ENCODE results near the gene TMEM182.
A peak's percentile ranks its signal among the peaks of the same experiment; 100 is the strongest.

TMEM182 gene

GRCh38 chr2:102761763-102762162, at the start of gene TMEM182:
Gene TMEM182, plus strand, starts transcription at chr2:102762031. Its CDS starts 187 bp downstream, at chr2:102762218.
- Histone ChIP-seq H3K36me3 (ENCODE audit: control insufficient read depth in 1 of 2, insufficient read depth in 2 of 2, low read length in 2 of 2) (no peaks in the 10 kb centered on the region), H3K4me1 (ENCODE audit: control insufficient read depth in 1 of 2, insufficient read depth in 2 of 2, low read length in 2 of 2) (peaks cover 0 to 6% of the 10 kb centered on the region in 2 donors), H3K27ac (ENCODE audit: low read length) (no peak within 1 kb of the TSS), H3K4me3 (ENCODE audit: low read depth in 1 of 2, low read length in 2 of 2) (no peak within 1 kb of the TSS), H3K9me3 (ENCODE audit: control insufficient read depth in 1 of 2, low read length in 2 of 2) (no peaks in the 10 kb centered on the region), H3K27me3 (ENCODE audit: low read depth, low read length) (no peaks in the 10 kb centered on the region)

- H3K36me3 ChIP-seq (ENCODE audit: control insufficient read depth in 1 of 2, insufficient read depth in 2 of 2, low read length in 2 of 2) = peaks cover 27 to 48% of the 10 kb centered on the region in 2 donors
Measured at GRCh38 chr2:102717308-102718018, 44.4 kb upstream of the TMEM182 start.

DNA sequence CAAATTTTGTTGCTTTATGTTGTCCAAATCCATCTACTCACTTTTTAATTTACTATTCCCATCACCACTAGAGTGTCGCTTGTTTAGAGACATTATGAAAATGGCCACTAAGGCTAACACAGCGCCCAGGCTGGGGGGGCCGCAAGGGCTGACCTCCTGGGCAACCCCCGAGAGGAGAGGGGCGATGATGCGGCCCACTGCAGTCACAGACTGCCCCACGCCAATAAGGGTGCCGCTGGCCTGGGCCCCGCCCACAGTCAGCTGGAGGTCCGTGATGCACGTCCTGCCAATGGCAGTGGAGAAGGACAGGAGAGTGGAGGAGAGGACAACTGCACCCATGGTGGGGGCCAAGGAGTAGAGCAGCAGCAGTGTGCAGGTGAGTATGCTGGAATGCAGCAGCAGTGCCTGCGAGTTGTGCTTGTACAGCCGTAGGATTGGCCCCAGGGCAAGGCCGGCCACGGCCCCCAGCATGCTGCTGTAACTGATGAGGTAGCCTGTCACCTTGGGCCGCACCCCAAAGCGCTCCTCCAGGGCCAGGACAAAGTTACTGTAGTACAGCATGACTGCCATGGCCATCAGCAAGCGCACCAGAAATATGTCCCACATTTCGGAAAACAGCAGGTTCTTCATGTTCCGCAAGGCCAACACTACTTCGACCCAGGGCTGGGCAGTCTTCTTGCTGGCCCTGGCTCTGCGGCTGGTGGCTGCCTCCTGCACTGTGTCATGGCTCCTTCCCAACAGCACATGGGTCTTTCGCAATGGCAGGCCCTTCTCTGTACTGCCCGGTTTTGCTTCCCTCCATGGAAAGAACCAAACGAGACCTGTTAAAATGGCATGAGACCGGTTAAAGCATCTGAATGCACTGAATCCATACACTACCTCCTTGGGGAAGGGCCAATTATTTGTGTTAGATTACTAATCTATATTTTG, 43.2 kb upstream of the TMEM182 start:
- H3K27ac ChIP-seq (ENCODE audit: low read length) = no peak overlapping the region
- H3K27me3 ChIP-seq (ENCODE audit: low read depth, low read length) = no peaks in the 10 kb centered on the region
- H3K36me3 ChIP-seq (ENCODE audit: control insufficient read depth in 1 of 2, insufficient read depth in 2 of 2, low read length in 2 of 2) = peaks cover 31 to 58% of the 10 kb centered on the region in 2 donors
- H3K9me3 ChIP-seq (ENCODE audit: control insufficient read depth in 1 of 2, low read length in 2 of 2) = no peaks in the 10 kb centered on the region
- H3K4me1 ChIP-seq (ENCODE audit: control insufficient read depth in 1 of 2, insufficient read depth in 2 of 2, low read length in 2 of 2) = no peaks in the 10 kb centered on the region
- no peak overlapping the region for H3K4me3 ChIP-seq (ENCODE audit: low read depth in 1 of 2, low read length in 2 of 2)

More at GRCh38 chr2:102717308-102718018, 44.4 kb upstream of the TMEM182 start:
- H3K27me3 ChIP-seq (ENCODE audit: low read depth, low read length) = no peaks in the 10 kb centered on the region
- H3K9me3 ChIP-seq (ENCODE audit: control insufficient read depth in 1 of 2, low read length in 2 of 2) = no peaks in the 10 kb centered on the region
- no peak overlapping the region for H3K27ac ChIP-seq (ENCODE audit: low read length)
- H3K4me3 ChIP-seq (ENCODE audit: low read depth in 1 of 2, low read length in 2 of 2) = no peak overlapping the region
- H3K4me1 ChIP-seq (ENCODE audit: control insufficient read depth in 1 of 2, insufficient read depth in 2 of 2, low read length in 2 of 2) = no peaks in the 10 kb centered on the region

DNA sequence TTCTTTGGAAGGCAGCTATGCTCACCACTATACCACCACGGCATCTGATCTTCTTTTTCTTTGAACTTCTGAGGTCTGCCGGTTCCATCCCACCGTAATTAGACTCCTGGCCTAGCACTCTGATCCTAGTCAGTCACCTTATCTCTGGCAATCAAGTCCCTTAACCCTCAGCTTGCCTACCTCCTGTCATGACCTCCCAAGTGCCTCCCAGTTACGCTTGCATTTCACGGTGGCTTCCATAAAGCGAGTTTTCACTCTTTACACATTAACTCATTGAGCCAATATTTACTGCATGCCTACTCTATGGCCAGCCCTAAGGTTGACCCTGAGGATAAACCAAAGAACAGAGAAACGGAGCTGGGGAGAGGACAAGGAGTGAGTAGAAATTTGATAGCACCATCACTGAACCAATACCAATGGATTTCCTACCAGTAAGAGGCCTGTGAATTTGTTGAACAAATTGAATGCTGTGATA, 37.8 kb upstream of the TMEM182 start:
- H3K27me3 ChIP-seq (ENCODE audit: low read depth, low read length) = no peaks in the 10 kb centered on the region
- H3K4me3 ChIP-seq (ENCODE audit: low read depth in 1 of 2, low read length in 2 of 2) = no peak overlapping the region
- H3K9me3 ChIP-seq (ENCODE audit: control insufficient read depth in 1 of 2, low read length in 2 of 2) = no peaks in the 10 kb centered on the region
- H3K4me1 ChIP-seq (ENCODE audit: control insufficient read depth in 1 of 2, insufficient read depth in 2 of 2, low read length in 2 of 2) = no peaks in the 10 kb centered on the region
- peaks cover 41 to 58% of the 10 kb centered on the region in 2 donors for H3K36me3 ChIP-seq (ENCODE audit: control insufficient read depth in 1 of 2, insufficient read depth in 2 of 2, low read length in 2 of 2)
- H3K27ac ChIP-seq (ENCODE audit: low read length) = no peak overlapping the region

DNA sequence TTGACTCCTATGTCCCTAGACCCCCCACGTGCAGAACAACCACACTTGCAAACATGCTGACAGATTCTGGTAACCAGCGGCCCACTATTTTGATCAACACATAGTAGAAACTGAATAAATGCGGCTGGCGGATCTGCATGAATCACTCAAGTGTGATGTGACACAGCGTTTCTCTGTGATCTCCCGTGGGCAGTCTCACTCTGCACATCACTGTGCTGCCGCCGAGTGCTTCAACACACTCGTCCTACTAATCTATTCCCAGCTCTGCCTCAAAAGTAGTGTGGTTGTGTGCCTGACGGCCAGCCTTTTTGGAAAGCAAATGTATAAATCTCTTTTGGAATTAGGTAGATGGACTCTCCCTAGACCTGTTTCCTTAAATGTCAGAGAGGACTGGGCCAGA, 37.3 kb upstream of the TMEM182 start:
- H3K27ac ChIP-seq (ENCODE audit: low read length) = no peak overlapping the region
- no peaks in the 10 kb centered on the region for H3K9me3 ChIP-seq (ENCODE audit: control insufficient read depth in 1 of 2, low read length in 2 of 2)
- H3K27me3 ChIP-seq (ENCODE audit: low read depth, low read length) = no peaks in the 10 kb centered on the region
- H3K36me3 ChIP-seq (ENCODE audit: control insufficient read depth in 1 of 2, insufficient read depth in 2 of 2, low read length in 2 of 2) = peaks cover 41 to 56% of the 10 kb centered on the region in 2 donors
- no peaks in the 10 kb centered on the region for H3K4me1 ChIP-seq (ENCODE audit: control insufficient read depth in 1 of 2, insufficient read depth in 2 of 2, low read length in 2 of 2)
- H3K4me3 ChIP-seq (ENCODE audit: low read depth in 1 of 2, low read length in 2 of 2) = no peak overlapping the region

GRCh38 chr2:102726128-102727087, 35.4 kb upstream of the TMEM182 start:
- H3K27me3 ChIP-seq (ENCODE audit: low read depth, low read length) = no peaks in the 10 kb centered on the region
- H3K27ac ChIP-seq (ENCODE audit: low read length) = no peak overlapping the region
- no peaks in the 10 kb centered on the region for H3K9me3 ChIP-seq (ENCODE audit: control insufficient read depth in 1 of 2, low read length in 2 of 2)
- H3K4me1 ChIP-seq (ENCODE audit: control insufficient read depth in 1 of 2, insufficient read depth in 2 of 2, low read length in 2 of 2) = no peaks in the 10 kb centered on the region
- no peak overlapping the region for H3K4me3 ChIP-seq (ENCODE audit: low read depth in 1 of 2, low read length in 2 of 2)
- H3K36me3 ChIP-seq (ENCODE audit: control insufficient read depth in 1 of 2, insufficient read depth in 2 of 2, low read length in 2 of 2) = peaks cover 29 to 44% of the 10 kb centered on the region in 2 donors

DNA sequence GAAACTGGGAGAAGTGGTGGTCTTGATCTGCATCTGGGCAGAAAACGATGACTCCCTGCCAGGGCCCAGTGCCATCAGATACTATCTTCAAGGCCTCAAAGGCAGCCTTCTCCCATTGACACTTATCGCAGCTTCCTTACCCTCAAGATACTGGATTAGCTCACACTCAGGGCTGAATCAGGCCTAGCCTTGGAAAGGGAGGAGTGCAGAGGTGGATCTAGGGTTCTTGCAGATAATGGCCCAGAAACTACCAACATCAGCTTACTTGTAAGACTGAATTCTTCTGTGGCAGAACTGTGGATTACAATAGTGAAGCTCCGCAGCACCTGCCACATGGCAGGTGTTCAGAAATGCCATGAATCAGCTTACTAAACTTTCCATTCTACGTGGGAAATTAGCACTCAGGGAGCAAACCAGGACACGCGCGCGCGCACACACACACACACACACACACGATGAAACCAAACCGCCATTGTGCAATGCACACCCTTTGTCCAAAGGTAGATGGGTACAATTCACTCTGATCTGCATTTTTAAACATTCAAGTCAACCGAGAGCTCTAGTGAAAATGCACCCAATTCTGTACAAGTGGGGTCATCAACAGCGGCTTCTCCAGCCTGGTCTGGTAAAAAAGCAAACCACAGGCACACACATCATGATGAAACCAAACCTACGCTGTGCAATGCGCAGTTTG, 26.3 kb upstream of the TMEM182 start:
- peaks cover 10 to 14% of the 10 kb centered on the region in 2 donors for H3K36me3 ChIP-seq (ENCODE audit: control insufficient read depth in 1 of 2, insufficient read depth in 2 of 2, low read length in 2 of 2)
- peaks cover 0 to 9% of the 10 kb centered on the region in 2 donors for H3K4me1 ChIP-seq (ENCODE audit: control insufficient read depth in 1 of 2, insufficient read depth in 2 of 2, low read length in 2 of 2)
- H3K27ac ChIP-seq (ENCODE audit: low read length) = peak overlapping the region; percentile 75
- no peaks in the 10 kb centered on the region for H3K9me3 ChIP-seq (ENCODE audit: control insufficient read depth in 1 of 2, low read length in 2 of 2)
- H3K4me3 ChIP-seq (ENCODE audit: low read depth in 1 of 2, low read length in 2 of 2) = peak overlapping the region; percentile 90
- H3K27me3 ChIP-seq (ENCODE audit: low read depth, low read length) = no peaks in the 10 kb centered on the region

- H3K9me3 ChIP-seq (ENCODE audit: control insufficient read depth in 1 of 2, low read length in 2 of 2) = no peaks in the 10 kb centered on the region
- peaks cover 7 to 9% of the 10 kb centered on the region in 2 donors for H3K36me3 ChIP-seq (ENCODE audit: control insufficient read depth in 1 of 2, insufficient read depth in 2 of 2, low read length in 2 of 2)
- peak overlapping the region; percentile 90 for H3K4me3 ChIP-seq (ENCODE audit: low read depth in 1 of 2, low read length in 2 of 2)
- no peaks in the 10 kb centered on the region for H3K27me3 ChIP-seq (ENCODE audit: low read depth, low read length)
- H3K4me1 ChIP-seq (ENCODE audit: control insufficient read depth in 1 of 2, insufficient read depth in 2 of 2, low read length in 2 of 2) = peaks cover 0 to 9% of the 10 kb centered on the region in 2 donors
- peak overlapping the region; percentile 75 for H3K27ac ChIP-seq (ENCODE audit: low read length)
Measured at GRCh38 chr2:102736110-102736409, 25.8 kb upstream of the TMEM182 start.

GRCh38 chr2:102736410-102737409, 25.1 kb upstream of the TMEM182 start:
- H3K27me3 ChIP-seq (ENCODE audit: low read depth, low read length) = no peaks in the 10 kb centered on the region
- H3K9me3 ChIP-seq (ENCODE audit: control insufficient read depth in 1 of 2, low read length in 2 of 2) = no peaks in the 10 kb centered on the region

More at GRCh38 chr2:102736410-102737409, 25.1 kb upstream of the TMEM182 start:
- Histone ChIP-seq H3K4me1 (ENCODE audit: control insufficient read depth in 1 of 2, insufficient read depth in 2 of 2, low read length in 2 of 2) (peaks cover 0 to 9% of the 10 kb centered on the region in 2 donors), H3K27ac (ENCODE audit: low read length) (peak overlapping the region; percentile 75), H3K36me3 (ENCODE audit: control insufficient read depth in 1 of 2, insufficient read depth in 2 of 2, low read length in 2 of 2) (peaks cover 4 to 5% of the 10 kb centered on the region in 2 donors), H3K4me3 (ENCODE audit: low read depth in 1 of 2, low read length in 2 of 2) (peak overlapping the region; percentile 90)
